Measurements from ENCODE around the gene GMPPB.
"Not testable (repeated sequence)": the region's sequence is repeated elsewhere in the genome, so short reads cannot be mapped to it uniquely, and the experiment has no call there.

GMPPB gene

GRCh38 chr3:49689908-49690624, 33.7 kb downstream of the GMPPB start:
- DNase-seq (ENCODE audit: low spot score): not testable (repeated sequence)

GRCh38 chr3:49689046-49689907, 34.5 kb downstream of the GMPPB start, which contains the start of the genes MST1 and RNF123:
TSS of gene MST1 (minus strand) at chr3:49689474. CDS start at chr3:49688691, 783 bp downstream.
TSS of gene RNF123 (plus strand) at chr3:49689557. CDS start at chr3:49691166, 1,609 bp downstream.
- peak; percentile 81 for DNase-seq (ENCODE audit: low spot score)

GRCh38 chr3:49688338-49689045, 35.3 kb downstream of the GMPPB start:
- DNase-seq (ENCODE audit: low spot score): not testable (repeated sequence)

GRCh38 chr3:49687424-49687795, 36.3 kb downstream of the GMPPB start:
- DNase-seq (ENCODE audit: low spot score): not testable (repeated sequence)

GRCh38 chr3:49686769-49687423, 36.9 kb downstream of the GMPPB start:
- DNase-seq (ENCODE audit: low spot score): not testable (repeated sequence)

GRCh38 chr3:49686346-49686745, 37.4 kb downstream of the GMPPB start:
- DNase-seq (ENCODE audit: low spot score): not testable (repeated sequence)

- DNase-seq (ENCODE audit: low spot score): not testable (repeated sequence)
Observed at GRCh38 chr3:49685846-49686245, 37.9 kb downstream of the GMPPB start.

GRCh38 chr3:49685103-49685502, 38.6 kb downstream of the GMPPB start:
- DNase-seq (ENCODE audit: low spot score): not testable (repeated sequence)

- not testable (repeated sequence) for DNase-seq (ENCODE audit: low spot score)
Observed at GRCh38 chr3:49684453-49684852, 39.3 kb downstream of the GMPPB start.

- no peak for DNase-seq (ENCODE audit: low spot score)
Observed at GRCh38 chr3:49683162-49683561, 40.6 kb downstream of the GMPPB start.

- no peak for DNase-seq (ENCODE audit: low spot score)
Observed at GRCh38 chr3:49681543-49681942, 42.2 kb downstream of the GMPPB start.

GRCh38 chr3:49681232-49681522, 42.6 kb downstream of the GMPPB start:
- no peak for DNase-seq (ENCODE audit: low spot score)

- no peak for DNase-seq (ENCODE audit: low spot score)
Observed at GRCh38 chr3:49680493-49681231, 43.1 kb downstream of the GMPPB start.

- no peak for DNase-seq (ENCODE audit: low spot score)
Observed at GRCh38 chr3:49675912-49676311, 47.8 kb downstream of the GMPPB start.

GRCh38 chr3:49674497-49674983, 49.2 kb downstream of the GMPPB start:
- DNase-seq (ENCODE audit: low spot score): no peak

- peak; percentile 93 for DNase-seq (ENCODE audit: low spot score)
Observed at GRCh38 chr3:49673715-49674496, 49.8 kb downstream of the GMPPB start, which contains the start of gene APEH. TSS of gene APEH (plus strand) at chr3:49674351. CDS start at chr3:49674402, 51 bp downstream.

GRCh38 chr3:49673121-49673714, 50.5 kb downstream of the GMPPB start:
- peak; percentile 3 for DNase-seq (ENCODE audit: low spot score)

GRCh38 chr3:49671291-49672288, 52.2 kb downstream of the GMPPB start:
- peak; percentile 56 for DNase-seq (ENCODE audit: low spot score)

GRCh38 chr3:49670940-49671290, 52.8 kb downstream of the GMPPB start:
- no peak for DNase-seq (ENCODE audit: low spot score)

Measured in pons (tissue), 1 donor.